ENCODE data around the gene ENPP6. TPM values are rescaled to one million over a fixed set of nuclear protein-coding genes. Genes with fewer than 3 reads are reported as not detected.

Gene ENPP6
- total RNA-seq, 2 experiments from 2014 or later, result not detected

DNA sequence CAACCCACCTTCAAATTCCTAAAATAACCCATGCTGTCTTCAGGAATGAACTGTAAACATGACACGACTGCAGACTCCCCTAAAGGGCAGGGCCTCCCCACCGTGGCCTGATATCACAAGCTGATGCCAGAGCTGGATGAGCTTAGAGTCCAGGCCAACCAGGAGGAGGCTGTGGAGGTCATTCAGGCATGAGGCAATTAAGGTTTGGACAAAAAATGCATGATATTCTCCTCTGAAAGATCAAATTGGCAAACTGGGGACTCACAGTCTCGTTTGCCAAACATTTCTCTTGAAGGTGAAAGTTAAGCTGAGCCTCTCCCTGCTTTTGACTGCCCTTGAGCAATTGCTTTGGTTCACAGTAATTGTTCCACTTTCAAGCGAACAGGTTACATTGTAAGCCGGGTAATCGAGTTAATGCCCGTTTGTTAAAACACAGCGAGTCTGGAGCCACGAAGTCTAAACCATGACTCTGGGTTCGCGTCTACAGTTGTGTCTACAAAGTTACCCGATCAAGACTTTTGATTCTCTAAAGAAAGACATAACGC is 105.6 kb downstream of the ENPP6 start:
- Histone ChIP-seq H4K20me1 (ENCODE audit: insufficient read depth, low read length) (no peaks in the 10 kb centered on the region), H3K27ac (ENCODE audit: low read depth, low read length, poor library complexity, severe bottlenecking) (no peak overlapping the region), H3K4me1 (ENCODE audit: insufficient read depth, low read length, poor library complexity, severe bottlenecking) (no peaks in the 10 kb centered on the region), H3K4me3 (ENCODE audit: low read depth, low read length, poor library complexity, severe bottlenecking) (no peak overlapping the region), H3K79me2 (ENCODE audit: insufficient read depth, low read depth, low read length) (no peaks in the 10 kb centered on the region), H3K9me3 (ENCODE audit: low read length) (no peaks in the 10 kb centered on the region), H2AFZ (ENCODE audit: low read length) (no peak overlapping the region), H3K36me3 (ENCODE audit: insufficient read depth, low read length) (no peaks in the 10 kb centered on the region), H3K4me2 (ENCODE audit: low read length) (no peak overlapping the region), H3K9me2 (ENCODE audit: insufficient read depth, low read length) (no peaks in the 10 kb centered on the region)
- POLR2A ChIA-PET, result no interaction called here
- CTCF ChIA-PET (ENCODE audit: unreplicated experiment), result interaction anchor here (1.0 kb wide), 1 partner anchor 12 kb away, joined by 3 read pairs; no protein-coding TSS in a partner anchor
- intact Hi-C loops (cut with micrococcal nuclease; ENCODE audit: unreplicated experiment), result no loop called here
- no TSS peak for BruUV-seq (replicated peaks)
- TF ChIP-seq EZH2phosphoT487 (IDR thresholded peaks at IDR 0.05; ENCODE audit: borderline replicate concordance, low read depth, low read length), result no peak
- TF ChIP-seq, protein P1, sequence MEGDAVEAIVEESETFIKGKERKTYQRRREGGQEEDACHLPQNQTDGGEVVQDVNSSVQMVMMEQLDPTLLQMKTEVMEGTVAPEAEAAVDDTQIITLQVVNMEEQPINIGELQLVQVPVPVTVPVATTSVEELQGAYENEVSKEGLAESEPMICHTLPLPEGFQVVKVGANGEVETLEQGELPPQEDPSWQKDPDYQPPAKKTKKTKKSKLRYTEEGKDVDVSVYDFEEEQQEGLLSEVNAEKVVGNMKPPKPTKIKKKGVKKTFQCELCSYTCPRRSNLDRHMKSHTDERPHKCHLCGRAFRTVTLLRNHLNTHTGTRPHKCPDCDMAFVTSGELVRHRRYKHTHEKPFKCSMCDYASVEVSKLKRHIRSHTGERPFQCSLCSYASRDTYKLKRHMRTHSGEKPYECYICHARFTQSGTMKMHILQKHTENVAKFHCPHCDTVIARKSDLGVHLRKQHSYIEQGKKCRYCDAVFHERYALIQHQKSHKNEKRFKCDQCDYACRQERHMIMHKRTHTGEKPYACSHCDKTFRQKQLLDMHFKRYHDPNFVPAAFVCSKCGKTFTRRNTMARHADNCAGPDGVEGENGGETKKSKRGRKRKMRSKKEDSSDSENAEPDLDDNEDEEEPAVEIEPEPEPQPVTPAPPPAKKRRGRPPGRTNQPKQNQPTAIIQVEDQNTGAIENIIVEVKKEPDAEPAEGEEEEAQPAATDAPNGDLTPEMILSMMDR (conservative IDR thresholded peaks at IDR 0.05; ENCODE audit: low read length), result no peak
- no peak for DNase-seq (ENCODE audit: low spot score)

DNA sequence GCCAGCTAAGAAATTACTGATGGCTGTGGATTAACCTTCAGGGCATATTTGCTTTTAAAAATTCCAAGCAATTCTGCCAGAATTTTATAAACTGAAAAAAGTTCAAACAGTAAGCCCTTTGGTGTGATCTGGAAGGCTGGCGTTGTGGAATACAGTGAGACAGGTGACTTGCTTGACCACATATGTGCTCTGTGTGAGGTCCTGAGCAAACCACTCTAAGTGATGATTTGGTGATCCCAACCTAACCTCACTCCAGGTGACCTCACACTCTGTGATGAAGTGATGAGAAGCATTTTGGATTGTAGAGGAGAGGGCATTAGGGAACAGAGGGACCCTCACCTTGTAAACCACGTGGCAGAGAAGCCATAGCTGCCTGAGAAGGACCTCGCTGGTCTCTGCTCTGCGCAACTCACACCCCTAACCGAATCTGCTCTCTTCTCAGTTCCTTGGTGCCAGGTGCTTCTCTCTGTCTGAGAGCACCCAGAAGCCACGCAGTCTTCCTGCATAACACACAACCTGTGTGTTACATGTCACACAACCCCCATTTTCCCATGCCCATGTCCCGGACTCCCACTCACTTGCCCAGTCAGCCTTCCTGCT is 106.3 kb downstream of the ENPP6 start:
- TF ChIP-seq EZH2phosphoT487 (IDR thresholded peaks at IDR 0.05; ENCODE audit: borderline replicate concordance, low read depth, low read length), result no peak
- TF ChIP-seq, protein P1 (conservative IDR thresholded peaks at IDR 0.05; ENCODE audit: low read length), result no peak
- Histone ChIP-seq H3K4me2 (ENCODE audit: low read length) (no peak overlapping the region), H3K79me2 (ENCODE audit: insufficient read depth, low read depth, low read length) (no peaks in the 10 kb centered on the region), H3K27ac (ENCODE audit: low read depth, low read length, poor library complexity, severe bottlenecking) (no peak overlapping the region), H3K4me3 (ENCODE audit: low read depth, low read length, poor library complexity, severe bottlenecking) (no peak overlapping the region), H3K9me2 (ENCODE audit: insufficient read depth, low read length) (no peaks in the 10 kb centered on the region), H3K36me3 (ENCODE audit: insufficient read depth, low read length) (no peaks in the 10 kb centered on the region), H3K4me1 (ENCODE audit: insufficient read depth, low read length, poor library complexity, severe bottlenecking) (no peaks in the 10 kb centered on the region), H4K20me1 (ENCODE audit: insufficient read depth, low read length) (no peaks in the 10 kb centered on the region), H3K9me3 (ENCODE audit: low read length) (no peaks in the 10 kb centered on the region), H2AFZ (ENCODE audit: low read length) (no peak overlapping the region)
- BruUV-seq (replicated peaks), result no TSS peak
- ChIA-PET POLR2A (no interaction called here), CTCF (ENCODE audit: unreplicated experiment) (interaction anchor here (1.0 kb wide), 1 partner anchor 11 kb away, joined by 3 read pairs; no protein-coding TSS in a partner anchor)
- DNase-seq (ENCODE audit: low spot score), result no peak
- intact Hi-C loops (cut with micrococcal nuclease; ENCODE audit: unreplicated experiment), result no loop called here

DNA sequence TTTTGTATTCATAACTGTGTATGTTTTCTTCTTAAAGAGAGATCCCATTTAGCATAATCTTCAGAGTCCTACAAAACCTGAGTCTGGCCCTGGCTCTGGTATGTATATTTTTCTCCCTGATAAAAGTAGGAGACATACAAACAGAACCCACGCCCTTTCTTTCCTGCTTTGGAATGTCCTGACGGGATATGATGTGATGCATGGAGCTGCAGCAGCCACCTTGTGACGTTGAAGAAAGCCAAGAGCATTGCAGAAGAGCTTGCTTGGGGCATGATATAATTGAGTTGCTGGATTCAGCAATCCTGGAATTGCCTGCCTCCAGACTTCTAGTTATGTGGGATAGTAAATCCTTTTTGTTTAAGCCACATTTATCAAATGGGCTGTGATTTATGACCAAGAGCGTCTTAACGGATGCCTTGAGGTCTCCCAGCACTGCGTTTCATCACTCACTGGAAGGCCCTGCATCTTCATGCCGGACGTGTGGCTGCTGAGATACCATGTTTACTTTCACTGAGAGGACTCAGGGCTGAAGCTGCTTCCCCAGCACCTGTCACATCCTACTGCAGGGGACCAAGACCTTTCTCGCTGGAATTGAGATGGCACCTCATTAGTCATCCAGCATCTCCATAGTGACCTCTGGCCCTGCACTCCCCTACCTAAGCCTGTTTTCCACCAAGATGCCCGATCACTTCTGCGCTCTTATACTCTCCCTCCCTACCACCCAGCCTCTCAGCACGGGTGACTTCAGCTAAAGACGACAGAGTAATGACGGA is 107.0 kb downstream of the ENPP6 start:
- H4K20me1 ChIP-seq (ENCODE audit: insufficient read depth, low read length), result no peaks in the 10 kb centered on the region
- no peaks in the 10 kb centered on the region for H3K79me2 ChIP-seq (ENCODE audit: insufficient read depth, low read depth, low read length)
- no peak for DNase-seq (ENCODE audit: low spot score)
- H3K4me2 ChIP-seq (ENCODE audit: low read length), result no peak overlapping the region
- H3K9me3 ChIP-seq (ENCODE audit: low read length), result no peaks in the 10 kb centered on the region
- intact Hi-C loops (cut with micrococcal nuclease; ENCODE audit: unreplicated experiment), result no loop called here
- H3K4me3 ChIP-seq (ENCODE audit: low read depth, low read length, poor library complexity, severe bottlenecking), result no peak overlapping the region
- no peak overlapping the region for H2AFZ ChIP-seq (ENCODE audit: low read length)
- no peaks in the 10 kb centered on the region for H3K9me2 ChIP-seq (ENCODE audit: insufficient read depth, low read length)
- CTCF ChIA-PET (ENCODE audit: unreplicated experiment), result no interaction called here
- TF ChIP-seq, protein P1 (conservative IDR thresholded peaks at IDR 0.05; ENCODE audit: low read length), result no peak
- TF ChIP-seq EZH2phosphoT487 (IDR thresholded peaks at IDR 0.05; ENCODE audit: borderline replicate concordance, low read depth, low read length), result no peak
- H3K27ac ChIP-seq (ENCODE audit: low read depth, low read length, poor library complexity, severe bottlenecking), result no peak overlapping the region
- no peaks in the 10 kb centered on the region for H3K36me3 ChIP-seq (ENCODE audit: insufficient read depth, low read length)
- POLR2A ChIA-PET, result no interaction called here
- no TSS peak for BruUV-seq (replicated peaks)
- no peaks in the 10 kb centered on the region for H3K4me1 ChIP-seq (ENCODE audit: insufficient read depth, low read length, poor library complexity, severe bottlenecking)

All from OCI-LY7 (cell line).